Measurements from ENCODE around the gene KCNQ1.
"Not testable (repeated sequence)": the region's sequence is repeated elsewhere in the genome, so short reads cannot be mapped to it uniquely, and the experiment has no call there.

Gene KCNQ1

DNA sequence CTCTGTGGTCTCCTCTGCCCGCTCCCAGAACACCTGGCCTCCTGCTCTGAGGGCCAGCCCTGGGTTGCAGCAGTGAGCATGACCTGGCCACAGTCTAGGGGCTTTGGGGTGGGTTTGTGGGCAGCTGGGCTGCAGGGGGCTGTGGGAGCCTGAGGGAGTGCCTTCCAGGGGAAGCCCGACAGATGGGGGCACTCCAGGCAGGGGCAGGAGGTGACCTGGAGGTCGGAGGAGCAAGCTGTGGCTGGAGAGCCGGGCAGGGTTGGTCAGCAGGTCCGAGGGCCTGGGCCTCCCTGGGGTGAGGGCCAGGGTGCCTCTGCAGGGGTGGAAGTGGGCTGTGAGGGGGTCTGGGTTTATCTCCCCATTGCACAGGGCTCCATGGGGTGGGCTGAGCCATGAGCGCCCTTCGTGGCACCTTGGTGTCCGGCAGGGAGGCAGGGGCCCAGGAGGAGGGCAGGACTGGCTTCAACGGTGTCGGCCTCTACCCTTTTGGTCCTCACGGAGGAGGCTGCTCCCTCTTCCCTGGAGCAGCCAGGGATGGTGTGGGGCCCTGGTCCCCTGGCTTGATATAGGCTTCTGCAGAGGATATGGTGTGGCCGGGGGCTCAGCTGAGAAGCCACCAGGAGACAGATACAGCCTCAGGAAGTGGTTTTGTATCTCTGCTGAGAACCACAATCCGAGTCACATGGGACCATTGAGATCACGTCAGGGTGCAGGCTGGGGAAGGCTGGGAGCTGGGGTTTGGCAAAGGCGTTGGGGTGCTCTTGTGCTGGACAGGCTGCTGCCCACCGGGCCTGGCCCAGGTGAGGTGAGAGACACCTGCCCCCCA, 22.3 kb downstream of the KCNQ1 start:
- TF ChIP-seq POLR2A (IDR thresholded peaks at IDR 0.05; ENCODE audit: low read length) = no peak
- DNase-seq = no peak

DNA sequence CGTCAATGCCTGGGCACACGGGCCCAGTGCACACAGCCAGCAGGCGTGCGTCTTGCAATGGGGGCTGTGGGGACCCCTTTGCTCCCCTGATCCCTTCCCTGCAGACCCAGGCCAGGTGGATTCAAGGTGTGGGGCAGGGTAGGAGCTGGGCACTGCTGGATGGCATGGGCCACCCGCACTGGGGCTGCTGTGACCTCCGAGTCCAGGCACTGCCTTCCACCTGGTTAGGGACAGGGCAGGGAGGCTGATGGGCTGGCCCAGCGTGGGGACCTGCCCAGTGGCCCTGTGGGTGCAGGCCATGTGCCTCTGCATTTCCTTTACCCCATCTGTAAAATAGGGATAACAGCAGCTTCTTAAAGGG, 22.9 kb downstream of the KCNQ1 start:
- DNase-seq = no peak
- no peak for TF ChIP-seq GATA1 (IDR thresholded peaks at IDR 0.05; ENCODE audit: low read depth, low read length)
- no peak for TF ChIP-seq POLR2A (IDR thresholded peaks at IDR 0.05; ENCODE audit: low read length)

DNA sequence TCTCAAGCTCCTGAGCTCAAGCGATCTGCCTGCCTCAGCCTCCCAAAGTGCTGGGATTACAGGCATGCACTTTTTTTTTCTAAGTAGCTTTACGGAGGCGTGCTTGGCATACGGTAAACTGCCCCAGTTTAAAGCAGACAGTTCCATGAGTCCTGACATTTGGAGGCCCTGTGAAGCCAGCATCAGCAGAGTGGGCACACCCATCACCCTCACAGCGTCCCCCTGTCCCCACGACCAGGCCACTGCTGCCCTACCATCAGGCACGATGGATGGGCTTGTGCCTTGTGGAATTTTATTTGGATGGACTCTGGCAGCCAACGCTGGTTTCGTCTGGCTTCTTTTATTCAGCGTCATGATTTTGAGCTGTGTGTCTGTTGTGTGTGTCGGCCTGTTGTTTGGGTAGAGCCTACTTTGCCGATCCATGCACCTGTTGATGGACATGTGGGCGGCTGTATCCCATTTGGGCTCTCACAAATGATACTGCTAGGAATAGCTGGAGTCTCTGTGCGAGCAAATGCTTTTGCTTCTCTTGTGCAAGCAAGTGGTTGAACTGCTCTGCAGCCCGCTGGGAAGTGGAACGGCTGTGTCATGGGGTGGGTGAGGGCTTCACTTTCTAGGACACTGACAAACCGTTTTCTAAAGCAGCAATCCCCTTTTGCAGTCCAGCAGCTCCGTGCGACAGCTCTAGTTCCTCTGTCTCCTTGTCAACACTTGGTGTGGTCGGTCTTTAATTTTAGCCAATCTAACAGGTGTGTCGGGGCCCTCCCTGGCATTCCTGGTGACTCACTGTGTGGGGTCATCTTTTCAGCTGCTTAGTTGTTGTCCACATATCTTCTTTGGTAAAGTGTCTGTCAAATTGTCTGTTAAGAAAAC, 23.8 kb downstream of the KCNQ1 start:
- TF ChIP-seq POLR2A (IDR thresholded peaks at IDR 0.05; ENCODE audit: low read length) (no peak), GATA1 (IDR thresholded peaks at IDR 0.05; ENCODE audit: low read depth, low read length) (no peak)
- no peak for DNase-seq

DNA sequence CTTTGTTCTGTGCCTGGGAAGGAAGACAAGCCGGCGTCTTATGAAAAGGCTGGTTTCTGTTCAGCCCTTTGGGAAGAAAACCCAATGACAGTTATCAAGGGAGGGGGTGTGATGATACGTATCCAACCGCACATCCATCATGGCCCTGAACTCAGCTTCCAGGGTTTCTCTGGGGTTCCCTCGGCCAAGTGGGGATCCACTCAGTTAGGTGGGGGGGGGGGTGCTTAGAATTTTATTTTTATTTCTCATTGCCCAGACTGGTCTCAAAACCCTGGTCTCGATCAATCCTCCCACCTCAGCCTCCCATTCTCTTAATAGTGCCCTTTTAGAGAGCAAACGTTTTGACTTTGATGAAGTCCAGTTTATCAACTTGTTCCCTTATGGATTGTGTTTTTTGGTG, 25.7 kb downstream of the KCNQ1 start:
- DNase-seq = no peak

DNA sequence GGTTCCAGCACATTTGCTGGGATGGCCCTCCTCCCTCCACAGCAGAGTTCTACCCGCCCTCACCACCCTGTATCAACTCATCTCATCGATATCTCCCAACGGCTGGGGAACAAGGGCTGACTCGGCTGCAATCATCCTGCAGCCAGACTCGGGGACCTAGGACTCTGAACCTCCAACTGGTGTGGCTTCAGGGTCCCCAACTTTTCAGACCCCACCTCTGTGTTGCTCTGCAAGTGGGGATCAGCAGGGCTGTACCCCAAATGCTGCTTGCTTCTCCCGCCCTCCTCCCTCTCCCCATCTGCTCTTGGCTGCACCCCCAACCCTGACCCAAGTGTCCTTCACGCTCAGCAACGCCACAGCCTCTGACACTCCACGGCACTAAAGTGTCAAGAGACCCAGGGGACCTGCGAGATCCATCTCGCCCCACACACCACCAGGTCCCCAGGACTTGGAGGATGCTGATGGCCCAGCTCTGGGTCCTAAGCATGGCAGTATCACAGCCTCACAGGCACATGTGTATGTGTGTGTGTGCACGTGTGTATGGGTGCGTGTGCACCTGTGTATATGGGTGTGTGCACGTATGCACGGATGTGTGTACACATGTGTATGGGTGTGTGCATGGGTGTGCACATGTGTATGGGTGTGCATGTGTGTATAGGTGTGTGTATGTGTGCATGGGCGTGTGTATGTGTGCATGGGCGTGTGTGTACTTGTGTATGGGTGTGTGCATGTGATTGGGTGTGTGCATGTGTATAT, 26.4 kb downstream of the KCNQ1 start:
- TF ChIP-seq POLR2A (IDR thresholded peaks at IDR 0.05; ENCODE audit: low read length) (no peak), GATA1 (IDR thresholded peaks at IDR 0.05; ENCODE audit: low read depth, low read length) (no peak)
- DNase-seq = no peak

More for the DNA sequence above, 25.7 kb downstream of the KCNQ1 start:
- TF ChIP-seq POLR2A (IDR thresholded peaks at IDR 0.05; ENCODE audit: low read length) (no peak), GATA1 (IDR thresholded peaks at IDR 0.05; ENCODE audit: low read depth, low read length) (no peak)

DNA sequence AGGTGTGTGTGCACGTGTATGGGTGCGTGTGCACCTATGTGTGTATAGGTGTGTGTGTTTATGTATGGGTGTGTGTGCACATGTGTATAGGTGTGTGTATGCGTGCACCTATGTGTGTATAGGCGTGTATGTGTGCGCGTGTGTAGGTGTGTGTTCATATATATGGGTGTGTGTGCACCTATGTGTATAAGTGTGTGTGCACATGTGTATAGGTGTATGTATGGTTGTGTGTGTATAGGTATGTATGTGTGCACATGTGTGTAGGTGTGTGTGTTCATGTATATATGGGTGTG, 26.9 kb downstream of the KCNQ1 start:
- DNase-seq = no peak
- TF ChIP-seq GATA1 (IDR thresholded peaks at IDR 0.05; ENCODE audit: low read depth, low read length) (no peak), POLR2A (IDR thresholded peaks at IDR 0.05; ENCODE audit: low read length) (no peak)

DNA sequence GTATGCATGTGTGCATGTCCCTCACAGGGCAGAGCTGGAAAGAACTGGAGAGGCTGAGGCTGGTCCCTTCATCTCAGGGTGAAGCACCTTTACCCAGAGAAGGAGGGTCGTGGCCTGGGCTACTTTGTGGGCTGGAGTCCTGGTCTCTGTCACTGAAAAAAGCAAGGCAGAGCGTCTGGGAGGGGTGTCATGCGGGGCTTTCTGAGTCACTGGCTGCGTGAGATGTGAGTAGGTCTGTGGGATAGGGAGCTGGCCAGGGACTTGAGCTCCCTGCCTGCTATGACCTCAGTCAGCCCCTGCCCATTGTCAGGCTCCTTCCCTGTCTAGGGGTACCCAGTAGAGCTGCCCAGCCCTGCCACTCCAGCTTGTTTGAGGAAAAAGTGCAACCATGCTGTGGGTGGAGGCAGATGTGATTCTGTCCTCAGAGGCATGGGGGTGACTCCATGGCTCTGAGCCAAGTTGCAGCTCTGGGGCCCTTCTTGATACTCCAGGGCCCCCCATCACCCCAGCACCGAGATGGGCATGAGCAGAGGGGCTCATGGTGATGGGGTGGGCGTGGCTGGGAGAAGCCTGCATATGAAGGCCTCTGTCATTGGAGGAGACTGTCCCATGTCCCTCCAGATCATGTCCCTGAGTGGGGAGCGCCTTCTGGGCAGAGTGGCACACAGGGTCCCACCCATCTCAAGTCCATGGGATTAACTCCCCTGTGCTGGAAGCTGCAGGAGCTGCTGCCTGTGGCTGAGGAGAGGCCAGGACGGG, 27.8 kb downstream of the KCNQ1 start:
- no peak for DNase-seq
- no peak for TF ChIP-seq POLR2A (IDR thresholded peaks at IDR 0.05; ENCODE audit: low read length)
- no peak for TF ChIP-seq GATA1 (IDR thresholded peaks at IDR 0.05; ENCODE audit: low read depth, low read length)

DNA sequence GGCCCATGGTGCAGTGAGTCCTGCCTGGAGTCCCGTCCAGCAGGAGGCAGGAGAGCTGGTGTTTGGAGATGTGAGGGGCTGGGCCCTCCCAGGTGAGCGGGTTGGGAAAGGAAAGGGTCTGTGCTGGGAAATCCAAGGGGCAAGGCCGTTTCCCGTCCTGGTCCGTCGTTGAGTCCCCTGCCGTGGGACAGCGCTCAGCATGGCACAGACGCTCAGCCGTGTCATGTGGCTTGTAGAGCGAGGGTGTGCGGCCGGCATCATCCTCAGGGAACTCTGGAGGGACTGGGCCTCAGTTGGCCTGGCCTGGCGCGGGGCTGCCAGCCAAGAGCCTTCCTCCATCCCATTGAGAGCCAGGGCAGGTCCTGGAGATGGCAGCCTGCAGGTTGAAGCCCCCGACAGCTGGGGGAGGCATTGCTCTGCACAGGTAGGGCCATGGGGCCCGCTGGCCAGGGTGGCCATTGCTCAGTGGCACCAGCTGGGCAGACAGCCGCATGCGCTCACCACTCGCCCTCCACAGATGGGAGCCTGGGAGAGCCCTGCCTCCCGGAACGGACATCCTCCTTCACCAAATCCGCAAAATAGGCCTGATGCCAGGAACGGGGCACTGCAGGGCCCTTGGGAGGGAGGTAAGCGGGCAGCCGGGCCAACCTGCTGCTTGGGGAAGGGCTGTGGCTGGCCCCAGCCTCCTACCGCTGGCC, 28.7 kb downstream of the KCNQ1 start:
- no peak for TF ChIP-seq POLR2A (IDR thresholded peaks at IDR 0.05; ENCODE audit: low read length)
- TF ChIP-seq GATA1 (IDR thresholded peaks at IDR 0.05; ENCODE audit: low read depth, low read length) = no peak
- DNase-seq = no peak

DNA sequence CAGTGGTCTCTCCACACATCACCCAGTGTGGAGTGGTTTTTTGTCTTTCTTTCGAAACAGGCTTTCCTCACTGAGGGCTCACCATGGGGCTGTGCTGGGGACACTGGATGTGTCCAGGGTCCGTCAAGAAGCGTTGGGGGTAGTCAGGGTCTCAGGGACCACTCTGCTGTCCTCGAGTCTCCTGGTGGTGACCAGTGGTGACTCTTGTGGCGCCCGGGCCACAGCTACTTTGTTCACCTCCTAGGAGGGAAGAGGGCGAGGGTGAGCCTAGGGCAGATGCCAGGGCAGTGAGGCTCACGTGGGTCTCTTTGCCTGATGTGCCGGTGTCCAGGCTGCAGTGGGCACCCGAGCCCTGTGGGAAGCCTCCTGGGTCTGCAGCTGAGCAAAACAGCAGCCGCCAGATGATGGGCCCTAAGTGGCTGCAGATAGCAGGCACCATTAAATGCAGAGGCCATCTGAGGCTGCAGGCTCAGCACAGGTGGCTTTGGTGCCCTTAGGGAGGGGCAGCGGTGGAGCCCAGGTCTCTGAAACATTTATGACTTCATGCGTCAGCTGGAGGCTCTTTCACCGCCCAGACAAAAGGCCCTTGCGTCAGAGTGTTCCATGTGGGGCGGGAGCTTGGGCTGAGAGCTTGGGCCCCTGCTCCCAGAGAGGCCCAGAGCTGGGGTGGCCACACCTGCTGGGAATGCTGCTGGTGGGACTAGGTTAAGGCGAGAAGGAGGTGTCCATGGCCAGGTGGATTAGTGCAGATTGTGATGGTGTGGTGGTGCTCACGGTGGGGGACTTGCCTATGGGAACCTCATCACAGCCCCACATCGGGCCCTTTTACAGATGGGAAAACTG, 29.5 kb downstream of the KCNQ1 start:
- DNase-seq = no peak
- TF ChIP-seq GATA1 (IDR thresholded peaks at IDR 0.05; ENCODE audit: low read depth, low read length) (no peak), POLR2A (IDR thresholded peaks at IDR 0.05; ENCODE audit: low read length) (no peak)

DNA sequence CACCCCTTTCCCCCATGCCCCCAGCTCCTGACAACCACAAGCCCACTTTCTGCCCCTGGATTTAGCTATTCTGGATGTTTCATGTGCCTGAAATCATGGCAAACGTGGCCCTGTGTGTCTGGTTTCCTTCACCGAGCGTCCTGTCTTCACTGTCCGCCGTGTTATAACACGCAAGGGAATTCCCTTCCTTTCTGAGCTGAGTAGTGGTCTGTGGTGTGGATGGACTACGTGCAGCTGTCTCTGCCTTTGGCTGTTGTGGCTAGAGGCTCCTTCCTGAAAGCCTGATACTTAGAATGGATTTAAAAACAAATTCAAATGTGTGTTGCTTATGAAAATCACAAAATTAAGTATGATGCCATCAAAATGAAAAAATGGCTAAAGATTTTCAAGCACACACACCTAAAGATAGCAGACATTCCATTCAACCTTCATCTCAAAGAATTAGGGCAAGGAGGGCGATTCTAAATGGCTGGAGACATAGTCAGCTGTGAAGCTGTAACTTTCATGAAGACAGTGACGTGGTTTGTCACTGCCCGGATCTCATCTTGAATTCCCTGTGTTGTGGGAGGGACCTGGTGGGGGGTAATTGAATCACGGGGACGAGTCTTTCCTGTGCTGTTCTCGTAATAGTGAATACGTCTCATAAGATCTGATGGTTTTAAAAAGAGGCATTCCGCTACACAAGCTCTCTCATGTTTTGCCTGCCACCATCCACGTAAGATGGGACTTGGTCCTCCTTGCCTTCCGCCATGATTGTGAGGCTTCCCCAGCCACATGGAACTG, 30.5 kb downstream of the KCNQ1 start:
- DNase-seq = no peak
- TF ChIP-seq POLR2A (IDR thresholded peaks at IDR 0.05; ENCODE audit: low read length) (no peak), GATA1 (IDR thresholded peaks at IDR 0.05; ENCODE audit: low read depth, low read length) (no peak)

DNA sequence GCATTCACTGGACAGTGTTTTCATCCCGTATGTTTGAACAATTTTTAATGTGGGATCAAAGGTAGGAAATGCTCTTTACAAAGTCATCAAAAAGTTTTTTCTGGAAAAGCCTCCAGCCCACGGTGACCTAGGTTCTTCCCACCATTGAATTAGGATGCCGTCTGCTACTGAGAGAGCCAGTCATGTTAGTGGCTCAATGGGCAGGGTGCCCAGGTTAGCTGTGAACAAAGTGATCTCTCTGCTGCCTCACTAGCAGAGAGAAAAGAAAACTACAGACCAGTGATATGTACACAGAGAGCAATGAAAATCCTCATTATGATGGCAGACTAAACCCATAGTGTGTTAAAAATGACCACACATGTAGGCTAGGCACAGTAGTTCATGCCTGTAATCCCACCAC, 32.4 kb downstream of the KCNQ1 start:
- TF ChIP-seq POLR2A (IDR thresholded peaks at IDR 0.05; ENCODE audit: low read length) (no peak), GATA1 (IDR thresholded peaks at IDR 0.05; ENCODE audit: low read depth, low read length) (no peak)
- DNase-seq = no peak

DNA sequence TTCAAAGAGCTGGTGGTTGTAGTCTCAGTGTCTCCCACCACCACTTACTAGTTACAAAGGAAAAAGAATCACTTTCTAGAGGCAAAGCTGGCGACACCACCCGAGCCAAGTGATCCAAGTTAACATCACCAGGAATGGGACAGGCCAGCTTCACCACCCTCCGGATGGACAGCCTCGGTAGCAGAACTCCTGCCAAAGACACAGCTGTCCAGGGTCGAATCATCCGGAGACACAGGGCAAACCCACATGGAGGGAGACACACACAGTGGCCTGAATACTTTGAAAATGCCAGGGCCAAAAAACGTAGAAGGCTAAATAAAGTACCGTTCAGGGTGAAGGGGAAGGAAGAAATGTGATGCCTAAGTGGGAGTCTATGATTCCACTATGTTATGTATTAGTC, 33.1 kb downstream of the KCNQ1 start:
- no peak for TF ChIP-seq POLR2A (IDR thresholded peaks at IDR 0.05; ENCODE audit: low read length)
- no peak for TF ChIP-seq GATA1 (IDR thresholded peaks at IDR 0.05; ENCODE audit: low read depth, low read length)
- no peak for DNase-seq

DNA sequence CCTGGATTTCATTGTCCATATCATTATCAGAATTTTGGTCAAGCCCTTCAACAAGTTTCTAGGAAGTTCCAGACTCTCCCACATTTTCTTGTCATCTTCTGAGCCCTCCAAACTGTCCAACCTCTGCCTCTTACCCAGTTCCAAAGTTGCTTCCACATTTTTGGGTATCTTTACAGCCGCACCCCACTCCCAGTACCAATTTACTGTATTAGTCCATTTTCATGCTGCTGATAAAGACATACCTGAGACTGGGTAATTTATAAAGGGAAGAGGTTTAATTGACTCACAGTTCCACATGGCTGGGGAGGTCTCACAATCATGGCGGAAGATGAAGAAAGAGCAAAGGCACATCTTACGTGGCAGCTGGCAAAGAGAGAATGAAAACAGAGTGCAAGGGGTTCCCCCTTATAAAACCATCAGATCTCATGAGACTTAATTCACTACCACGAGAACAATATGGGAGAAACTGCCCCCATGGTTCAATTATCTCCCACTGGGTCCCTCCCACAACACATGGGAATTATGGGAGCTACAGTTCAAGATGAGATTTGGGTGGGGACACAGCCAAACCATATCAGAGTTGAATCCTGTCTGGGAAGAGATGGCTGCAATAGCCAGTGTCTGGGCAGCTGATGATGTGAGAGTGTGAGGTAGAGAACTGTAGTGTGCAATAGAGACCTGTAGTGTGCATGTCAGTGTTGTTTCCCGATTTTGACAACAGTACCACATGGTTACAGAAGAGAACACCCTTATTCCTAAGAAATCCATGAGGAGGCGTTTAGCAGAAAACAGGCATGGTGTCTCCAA, 35.5 kb downstream of the KCNQ1 start:
- DNase-seq = not testable (repeated sequence)
